ENCODE measurements around the gene PEX10. TPM values are rescaled to one million over a fixed set of nuclear protein-coding genes. Genes with fewer than 3 reads are reported as not detected.

The PEX10 gene
- total and polyA plus RNA-seq, 2 of the 8 experiments (the other 6 are each of a cell fraction or from before 2014, with no cell fraction given), result 24.3 to 26.9 TPM

GRCh38 chr1:2383576-2383975 lies 28.8 kb downstream of the PEX10 start:
- Histone ChIP-seq H3K23me2 (ENCODE audit: low read depth, low read length) (no peaks in the 10 kb centered on the region), H2BK15ac (ENCODE audit: low read length) (no peak overlapping the region; the same call in 1 of the 2 replicates), H3K18ac (ENCODE audit: extremely low read depth, low read length) (no peak overlapping the region), H2BK5ac (ENCODE audit: low read depth, low read length) (no peak overlapping the region), H3K23ac (ENCODE audit: insufficient read length) (no peak overlapping the region), H3K9ac (replicated peaks in 1 of 4; ENCODE audit: extremely low read depth in 1 of 4, low read depth in 3 of 4, low read length in 3 of 4) (no peak overlapping the region), H4K91ac (replicated peaks; ENCODE audit: insufficient read length, low read length) (no peak overlapping the region), H3K27ac (ENCODE audit: low read depth, low read length) (no peak overlapping the region), H3K14ac (ENCODE audit: insufficient read length) (no peak overlapping the region), H4K20me1 (replicated peaks in 1 of 2; ENCODE audit: control insufficient read depth in 1 of 2, insufficient read depth in 2 of 2, low read length in 2 of 2) (peaks cover 0 to 1% of the 10 kb centered on the region in 2 experiments), H3K56ac (replicated peaks; ENCODE audit: insufficient read length, low read depth, low read length) (no peak overlapping the region), H4K5ac (ENCODE audit: insufficient read length, low read depth, low read length) (no peak overlapping the region), H3K4ac (replicated peaks; ENCODE audit: insufficient read length, low read depth, low read length) (no peak overlapping the region), H3K79me1 (ENCODE audit: low read depth, low read length) (no peaks in the 10 kb centered on the region), H2BK20ac (ENCODE audit: low read length) (no peak overlapping the region), H3K9me3 (ENCODE audit: insufficient read depth in 2 of 2, low read depth in 1 of 2, low read length in 1 of 2) (no peaks in the 10 kb centered on the region), H3K4me3 (ENCODE audit: extremely low read depth in 1 of 4, insufficient read depth in 2 of 4, low read depth in 3 of 4, low read length in 4 of 4) (no peak overlapping the region), H3K27me3 (replicated peaks in 1 of 4; ENCODE audit: control insufficient read depth in 3 of 4, extremely low read depth in 1 of 4, insufficient read depth in 3 of 4, low read length in 3 of 4) (no peaks in the 10 kb centered on the region), H3K79me2 (ENCODE audit: control insufficient read depth in 1 of 2, insufficient read depth in 2 of 2, low read length in 2 of 2) (no peaks in the 10 kb centered on the region), H3K36me3 (ENCODE audit: control insufficient read depth in 2 of 4, insufficient read depth in 4 of 4, low read length in 3 of 4) (no peaks in the 10 kb centered on the region; a peak in 1 of 8 replicates), H4K8ac (ENCODE audit: extremely low read depth, insufficient read depth, low read length) (no peak overlapping the region), H2BK12ac (ENCODE audit: low read depth, low read length) (no peak overlapping the region), H2BK120ac (replicated peaks; ENCODE audit: low read depth, low read length) (no peak overlapping the region), H3K4me1 (replicated peaks in 1 of 4; ENCODE audit: control insufficient read depth in 3 of 4, insufficient read depth in 4 of 4, low read length in 3 of 4) (peaks cover 0 to 2% (median under 1%) of the 10 kb centered on the region in 4 experiments; a peak in 3 of 7 replicates), H3K4me2 (ENCODE audit: insufficient read depth in 1 of 2, low read depth in 2 of 2, low read length in 2 of 2) (no peak overlapping the region), H2AFZ (ENCODE audit: low read length) (no peak overlapping the region), H2AK5ac (ENCODE audit: low read depth, low read length) (no peak overlapping the region)
- no peak for TF ChIP-seq HDAC2 (IDR thresholded peaks at IDR 0.05; ENCODE audit: borderline replicate concordance in 1 of 2, low read depth in 2 of 2, low read length in 2 of 2)
- TF ChIP-seq MAX (IDR thresholded peaks at IDR 0.05), result no peak
- TF ChIP-seq CREB1 (IDR thresholded peaks at IDR 0.05), result no peak
- TF ChIP-seq KDM1A (IDR thresholded peaks at IDR 0.05; ENCODE audit: borderline replicate concordance, low read length), result no peak
- TF ChIP-seq CTCF (IDR thresholded peaks at IDR 0.05; ENCODE audit: control extremely low read depth in 1 of 3, insufficient read depth in 1 of 3, low read depth in 1 of 3, low read length in 3 of 3), result no peak
- TF ChIP-seq USF2 (IDR thresholded peaks at IDR 0.05; ENCODE audit: low read length), result no peak
- TF ChIP-seq EGR1 (IDR thresholded peaks at IDR 0.05; ENCODE audit: borderline replicate concordance, low read depth, low read length), result no peak
- TF ChIP-seq YY1 (IDR thresholded peaks at IDR 0.05; ENCODE audit: low read depth, low read length), result no peak
- TF ChIP-seq GABPA (IDR thresholded peaks at IDR 0.05; ENCODE audit: borderline replicate concordance, insufficient read depth, low read length), result no peak
- FAIRE-seq (no peak), DNase-seq (ENCODE audit: low read depth in 1 of 2, low spot score in 2 of 2) (no peak)
- ChIA-PET CTCF (ENCODE audit: partially characterized antibody) (interaction anchor here (0.7 to 5.5 kb wide), 8 partner anchors 10 to 1070 kb away, joined by 3 to 154 read pairs (median 4); partner anchors contain the start of gene FAAP20), POLR2A (ENCODE audit: partially characterized antibody) (interaction anchor here (0.6 to 2.9 kb wide), 5 partner anchors 20 to 178 kb away, joined by 3 to 13 read pairs (median 3); no protein-coding TSS in a partner anchor)
- WGBS, 2 experiments (ENCODE audit: extremely low coverage in 1 of 2, insufficient coverage in 1 of 2, insufficient read length in 1 of 2, insufficient replicate concordance in 2 of 2, low coverage in 1 of 2, low lambda C conversion rate in 2 of 2, missing lambda C conversion rate in 1 of 2), result 89% methylated on average over 14 of the region's 14 CpGs; no CpG with 5 or more reads in 1 of the 2 experiments

All from H1 (cell line).